ENCODE measurements around the gene FALEC.
A peak's percentile ranks its signal among the peaks of the same experiment; 100 is the strongest.

The FALEC gene

GRCh38 chr1:150534002-150534401 is 18.4 kb downstream of the FALEC start:
- Histone ChIP-seq H3K4me3 (ENCODE audit: low read depth in 1 of 2, low read length in 2 of 2) (no peak overlapping the region), H3K9ac (ENCODE audit: low read length) (no peak overlapping the region), H3K36me3 (ENCODE audit: insufficient read depth, low read length) (no peaks in the 10 kb centered on the region), H3K9me3 (ENCODE audit: low read length) (no peaks in the 10 kb centered on the region), H3K27me3 (ENCODE audit: control insufficient read depth in 1 of 2, insufficient read depth in 2 of 2, low read length in 2 of 2) (no peaks in the 10 kb centered on the region), H3K27ac (ENCODE audit: low read depth, low read length) (no peak overlapping the region), H3K4me1 (ENCODE audit: insufficient read depth, low read length) (peaks cover 26% of the 10 kb centered on the region)

DNA sequence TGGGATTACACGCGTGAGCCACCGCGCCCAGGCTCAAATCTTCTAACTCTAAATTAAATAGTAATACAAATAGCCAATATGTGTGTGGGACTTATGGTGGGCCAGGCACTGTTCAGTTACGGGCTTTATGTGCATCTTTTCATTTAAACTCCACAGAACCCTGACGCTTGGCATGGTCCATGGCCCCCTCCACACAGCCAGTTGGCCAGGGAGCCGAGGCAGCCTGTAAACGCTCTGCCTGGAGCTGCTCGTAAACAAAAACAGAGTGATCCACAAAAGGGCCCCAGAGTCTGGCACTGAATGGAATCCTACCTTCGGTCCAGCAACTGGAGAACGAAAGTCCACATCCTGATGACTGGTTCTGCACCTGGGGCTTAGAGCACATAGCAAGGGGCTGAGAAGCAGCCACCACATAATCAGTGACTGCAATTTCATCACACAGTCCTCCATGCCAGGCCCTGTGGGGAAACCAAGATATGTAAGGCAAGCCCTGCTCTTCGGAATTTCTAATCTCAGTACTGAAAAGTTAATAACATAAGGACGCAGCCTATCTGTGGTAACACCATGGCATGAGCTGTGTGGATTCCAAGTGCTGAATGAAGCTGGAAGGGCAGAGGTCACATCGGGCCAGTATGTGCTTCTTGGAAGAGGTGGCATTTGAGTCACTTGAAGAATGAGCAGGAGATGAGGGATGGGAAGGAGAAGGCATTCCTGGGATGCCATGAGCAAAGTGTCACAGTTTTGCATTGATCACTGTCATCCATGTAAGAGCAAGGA is 20.1 kb downstream of the FALEC start:
- peaks cover 22% of the 10 kb centered on the region for H3K4me1 ChIP-seq (ENCODE audit: insufficient read depth, low read length)
- H3K9ac ChIP-seq (ENCODE audit: low read length): no peak overlapping the region
- H3K27me3 ChIP-seq (ENCODE audit: control insufficient read depth in 1 of 2, insufficient read depth in 2 of 2, low read length in 2 of 2): no peaks in the 10 kb centered on the region
- H3K36me3 ChIP-seq (ENCODE audit: insufficient read depth, low read length): no peaks in the 10 kb centered on the region
- H3K27ac ChIP-seq (ENCODE audit: low read depth, low read length): no peak overlapping the region
- H3K9me3 ChIP-seq (ENCODE audit: low read length): no peaks in the 10 kb centered on the region
- H3K4me3 ChIP-seq (ENCODE audit: low read depth in 1 of 2, low read length in 2 of 2): no peak overlapping the region

- no peak overlapping the region for H3K27ac ChIP-seq (ENCODE audit: low read depth, low read length)
- H3K4me3 ChIP-seq (ENCODE audit: low read depth in 1 of 2, low read length in 2 of 2): no peak overlapping the region
- peaks cover 21% of the 10 kb centered on the region for H3K4me1 ChIP-seq (ENCODE audit: insufficient read depth, low read length)
- H3K36me3 ChIP-seq (ENCODE audit: insufficient read depth, low read length): no peaks in the 10 kb centered on the region
- H3K27me3 ChIP-seq (ENCODE audit: control insufficient read depth in 1 of 2, insufficient read depth in 2 of 2, low read length in 2 of 2): no peaks in the 10 kb centered on the region
- H3K9me3 ChIP-seq (ENCODE audit: low read length): no peaks in the 10 kb centered on the region
- H3K9ac ChIP-seq (ENCODE audit: low read length): no peak overlapping the region
Observed at GRCh38 chr1:150536836-150537731, 21.5 kb downstream of the FALEC start.

DNA sequence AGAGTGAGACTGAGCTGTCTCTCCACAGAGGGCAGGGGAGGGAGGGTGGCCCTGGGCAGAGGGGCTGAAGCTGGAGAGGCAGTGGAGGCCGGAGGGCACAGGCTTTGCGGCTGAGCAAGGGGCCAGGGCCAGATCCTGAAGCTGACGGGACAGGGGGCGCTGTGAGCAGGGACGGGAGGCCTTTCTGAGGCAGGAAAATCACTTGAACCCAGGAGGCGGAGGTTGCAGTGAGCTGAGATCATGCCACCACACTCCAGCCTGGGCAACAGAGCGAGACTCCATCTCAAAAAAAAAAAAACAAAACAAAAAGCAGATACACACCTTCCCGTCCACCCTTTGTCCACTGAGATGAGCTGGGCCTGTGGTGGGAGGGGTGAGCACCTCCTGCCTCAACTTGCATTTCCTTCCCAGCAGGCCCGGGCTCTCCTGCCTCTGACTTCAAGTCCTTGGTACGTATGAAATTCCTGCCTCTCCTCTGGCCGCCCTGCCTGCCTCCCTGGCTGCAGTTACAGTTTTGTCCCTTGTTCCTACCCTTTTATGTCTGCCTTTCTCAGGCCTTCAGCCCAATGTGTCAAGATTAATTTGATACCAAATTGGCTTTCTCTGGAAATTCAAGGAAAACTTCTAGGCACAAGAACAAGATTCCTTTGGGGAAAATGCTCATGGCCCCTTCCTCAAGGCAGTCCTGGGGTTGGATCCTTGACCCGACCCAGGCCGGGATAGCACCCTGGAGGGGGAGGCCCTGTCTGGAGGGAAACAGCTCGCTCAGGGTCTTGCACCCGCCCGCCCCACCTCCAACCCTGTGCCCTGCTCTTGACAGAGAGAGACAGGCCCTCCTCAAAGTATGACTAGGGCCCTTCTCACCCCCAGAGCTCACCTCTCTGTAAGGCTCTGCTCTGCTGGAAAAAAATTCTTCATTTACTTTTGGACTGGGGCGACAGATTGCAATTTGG is 22.5 kb downstream of the FALEC start:
- Histone ChIP-seq H3K27ac (ENCODE audit: low read depth, low read length) (peak overlapping the region; percentile 42), H3K4me1 (ENCODE audit: insufficient read depth, low read length) (peaks cover 12% of the 10 kb centered on the region), H3K4me3 (ENCODE audit: low read depth in 1 of 2, low read length in 2 of 2) (no peak overlapping the region), H3K27me3 (ENCODE audit: control insufficient read depth in 1 of 2, insufficient read depth in 2 of 2, low read length in 2 of 2) (no peaks in the 10 kb centered on the region), H3K9ac (ENCODE audit: low read length) (no peak overlapping the region), H3K9me3 (ENCODE audit: low read length) (no peaks in the 10 kb centered on the region), H3K36me3 (ENCODE audit: insufficient read depth, low read length) (no peaks in the 10 kb centered on the region)

GRCh38 chr1:150543500-150544143 is 28.1 kb downstream of the FALEC start:
- Histone ChIP-seq H3K27me3 (ENCODE audit: control insufficient read depth in 1 of 2, insufficient read depth in 2 of 2, low read length in 2 of 2) (no peaks in the 10 kb centered on the region), H3K36me3 (ENCODE audit: insufficient read depth, low read length) (no peaks in the 10 kb centered on the region), H3K9me3 (ENCODE audit: low read length) (no peaks in the 10 kb centered on the region), H3K27ac (ENCODE audit: low read depth, low read length) (no peak overlapping the region), H3K9ac (ENCODE audit: low read length) (no peak overlapping the region), H3K4me1 (ENCODE audit: insufficient read depth, low read length) (peaks cover under 1% of the 10 kb centered on the region), H3K4me3 (ENCODE audit: low read depth in 1 of 2, low read length in 2 of 2) (no peak overlapping the region)

DNA sequence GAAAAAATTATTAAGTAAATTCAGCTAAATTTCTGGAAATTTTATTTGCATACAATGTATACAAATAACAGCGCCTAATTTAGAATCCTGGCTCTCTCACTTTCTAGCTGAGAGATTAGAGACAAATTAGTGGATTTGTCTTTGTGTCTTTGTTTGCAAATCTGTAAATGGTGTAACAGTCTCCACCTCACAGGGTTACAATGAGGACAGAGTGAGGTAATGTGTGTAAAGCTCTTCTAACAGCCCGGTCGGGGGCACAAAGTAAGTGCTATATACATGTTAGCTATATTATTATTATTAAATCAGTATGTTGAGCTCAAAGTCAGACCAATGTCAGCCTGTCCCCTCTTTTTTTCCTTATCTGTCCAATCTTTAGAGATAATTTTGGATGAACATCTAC is 28.7 kb downstream of the FALEC start:
- Histone ChIP-seq H3K4me1 (ENCODE audit: insufficient read depth, low read length) (no peaks in the 10 kb centered on the region), H3K9me3 (ENCODE audit: low read length) (no peaks in the 10 kb centered on the region), H3K4me3 (ENCODE audit: low read depth in 1 of 2, low read length in 2 of 2) (no peak overlapping the region), H3K36me3 (ENCODE audit: insufficient read depth, low read length) (no peaks in the 10 kb centered on the region), H3K27ac (ENCODE audit: low read depth, low read length) (no peak overlapping the region), H3K27me3 (ENCODE audit: control insufficient read depth in 1 of 2, insufficient read depth in 2 of 2, low read length in 2 of 2) (no peaks in the 10 kb centered on the region), H3K9ac (ENCODE audit: low read length) (no peak overlapping the region)

GRCh38 chr1:150545486-150546032 is 30.0 kb downstream of the FALEC start:
- Histone ChIP-seq H3K36me3 (ENCODE audit: insufficient read depth, low read length) (no peaks in the 10 kb centered on the region), H3K4me3 (ENCODE audit: low read depth in 1 of 2, low read length in 2 of 2) (no peak overlapping the region), H3K27me3 (ENCODE audit: control insufficient read depth in 1 of 2, insufficient read depth in 2 of 2, low read length in 2 of 2) (no peaks in the 10 kb centered on the region), H3K9ac (ENCODE audit: low read length) (no peak overlapping the region), H3K27ac (ENCODE audit: low read depth, low read length) (no peak overlapping the region), H3K4me1 (ENCODE audit: insufficient read depth, low read length) (no peaks in the 10 kb centered on the region), H3K9me3 (ENCODE audit: low read length) (no peaks in the 10 kb centered on the region)

DNA sequence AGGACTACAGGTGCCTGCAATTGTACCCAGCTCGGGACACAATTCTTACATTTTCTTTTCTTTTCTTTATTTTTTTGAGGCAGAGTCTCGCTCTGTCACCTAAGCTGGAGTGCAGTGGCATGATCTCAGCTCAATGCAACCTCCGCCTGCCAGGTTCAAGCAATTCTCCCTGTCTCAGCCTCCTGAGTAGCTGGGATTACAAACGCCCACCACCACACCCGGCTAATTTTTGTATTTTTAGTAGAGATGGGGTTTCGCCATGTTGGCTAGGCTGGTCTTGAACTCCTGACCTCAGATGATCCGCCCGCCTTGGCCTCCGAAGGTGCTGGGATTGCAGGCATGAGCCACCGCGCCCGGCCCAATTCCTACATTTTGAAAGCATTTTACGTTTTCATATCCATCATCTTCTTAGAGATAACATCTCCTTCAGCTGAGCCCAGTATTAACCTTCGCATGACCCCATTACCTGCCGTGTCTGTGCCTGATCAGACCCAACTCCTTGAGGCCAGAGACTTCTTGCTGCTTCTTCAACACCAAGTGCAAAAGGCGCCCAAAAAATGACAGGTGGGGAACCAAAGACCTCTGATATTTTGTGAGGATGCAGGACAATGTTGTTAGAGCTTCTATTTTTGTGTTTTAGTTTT is 30.9 kb downstream of the FALEC start:
- Histone ChIP-seq H3K9me3 (ENCODE audit: low read length) (no peaks in the 10 kb centered on the region), H3K4me3 (ENCODE audit: low read depth in 1 of 2, low read length in 2 of 2) (no peak overlapping the region), H3K27ac (ENCODE audit: low read depth, low read length) (no peak overlapping the region), H3K36me3 (ENCODE audit: insufficient read depth, low read length) (no peaks in the 10 kb centered on the region), H3K4me1 (ENCODE audit: insufficient read depth, low read length) (no peaks in the 10 kb centered on the region), H3K9ac (ENCODE audit: low read length) (no peak overlapping the region), H3K27me3 (ENCODE audit: control insufficient read depth in 1 of 2, insufficient read depth in 2 of 2, low read length in 2 of 2) (no peaks in the 10 kb centered on the region)

GRCh38 chr1:150548324-150548631 is 32.7 kb downstream of the FALEC start:
- H3K4me3 ChIP-seq (ENCODE audit: low read depth in 1 of 2, low read length in 2 of 2): peak overlapping the region; percentile 58 to 74
- no peaks in the 10 kb centered on the region for H3K36me3 ChIP-seq (ENCODE audit: insufficient read depth, low read length)
- H3K4me1 ChIP-seq (ENCODE audit: insufficient read depth, low read length): peaks cover 8% of the 10 kb centered on the region
- peak overlapping the region; percentile 49 for H3K9ac ChIP-seq (ENCODE audit: low read length)
- H3K27me3 ChIP-seq (ENCODE audit: control insufficient read depth in 1 of 2, insufficient read depth in 2 of 2, low read length in 2 of 2): no peaks in the 10 kb centered on the region
- H3K27ac ChIP-seq (ENCODE audit: low read depth, low read length): peak overlapping the region; percentile 75
- no peaks in the 10 kb centered on the region for H3K9me3 ChIP-seq (ENCODE audit: low read length)
